ENCODE measurements around the gene PPP4R2.

PPP4R2 gene

DNA sequence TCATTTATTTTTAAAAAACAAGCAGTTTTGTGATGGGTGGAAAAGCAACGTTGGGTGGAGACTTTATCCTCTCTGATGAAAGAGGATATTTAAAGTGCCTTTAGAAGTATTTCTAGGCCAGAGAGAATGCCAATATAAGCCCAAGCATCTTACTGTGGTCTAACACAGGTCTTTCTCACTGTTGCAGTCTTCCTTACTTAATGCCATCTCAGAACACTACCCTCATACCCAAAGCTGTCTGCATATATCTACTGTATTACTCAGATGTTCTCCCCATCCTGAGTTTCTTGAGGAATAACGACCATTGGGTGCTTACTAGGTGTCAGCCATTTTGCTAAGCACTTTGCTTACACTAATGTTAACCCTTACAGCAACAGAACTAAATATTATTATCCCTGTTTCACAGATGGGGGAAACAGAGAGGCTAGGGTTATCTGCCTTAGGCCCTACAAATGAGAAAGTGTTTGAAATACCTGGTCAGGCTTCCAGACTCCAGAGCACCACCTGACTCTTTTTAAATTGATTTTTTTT lies 35.0 kb downstream of the PPP4R2 start:
- no peak overlapping the region for H3K4me3 ChIP-seq (ENCODE audit: low read depth, low read length)

GRCh38 chr3:73036694-73037591 lies 40.3 kb downstream of the PPP4R2 start:
- no peak for DNase-seq (ENCODE audit: low read depth, low spot score)
- POLR2A ChIA-PET, result no interaction called here
- TF ChIP-seq, protein P1, sequence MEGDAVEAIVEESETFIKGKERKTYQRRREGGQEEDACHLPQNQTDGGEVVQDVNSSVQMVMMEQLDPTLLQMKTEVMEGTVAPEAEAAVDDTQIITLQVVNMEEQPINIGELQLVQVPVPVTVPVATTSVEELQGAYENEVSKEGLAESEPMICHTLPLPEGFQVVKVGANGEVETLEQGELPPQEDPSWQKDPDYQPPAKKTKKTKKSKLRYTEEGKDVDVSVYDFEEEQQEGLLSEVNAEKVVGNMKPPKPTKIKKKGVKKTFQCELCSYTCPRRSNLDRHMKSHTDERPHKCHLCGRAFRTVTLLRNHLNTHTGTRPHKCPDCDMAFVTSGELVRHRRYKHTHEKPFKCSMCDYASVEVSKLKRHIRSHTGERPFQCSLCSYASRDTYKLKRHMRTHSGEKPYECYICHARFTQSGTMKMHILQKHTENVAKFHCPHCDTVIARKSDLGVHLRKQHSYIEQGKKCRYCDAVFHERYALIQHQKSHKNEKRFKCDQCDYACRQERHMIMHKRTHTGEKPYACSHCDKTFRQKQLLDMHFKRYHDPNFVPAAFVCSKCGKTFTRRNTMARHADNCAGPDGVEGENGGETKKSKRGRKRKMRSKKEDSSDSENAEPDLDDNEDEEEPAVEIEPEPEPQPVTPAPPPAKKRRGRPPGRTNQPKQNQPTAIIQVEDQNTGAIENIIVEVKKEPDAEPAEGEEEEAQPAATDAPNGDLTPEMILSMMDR (IDR thresholded peaks at IDR 0.05; ENCODE audit: insufficient read depth, low read length, missing control alignments), result no peak
- CTCF ChIA-PET, result interaction anchor here (1.3 to 2.4 kb wide), 2 partner anchors 9 to 19 kb away, joined by 3 to 8 read pairs; no protein-coding TSS in a partner anchor
- H3K4me3 ChIP-seq (ENCODE audit: low read depth, low read length), result no peak overlapping the region

More for the DNA sequence above, 35.0 kb downstream of the PPP4R2 start:
- DNase-seq (ENCODE audit: low read depth, low spot score), result no peak
- ChIA-PET POLR2A (no interaction called here), CTCF (interaction anchor here (2.1 kb wide), 1 partner anchor 25 kb away, joined by 8 read pairs; no protein-coding TSS in a partner anchor)
- TF ChIP-seq, protein P1 (IDR thresholded peaks at IDR 0.05; ENCODE audit: insufficient read depth, low read length, missing control alignments), result no peak

DNA sequence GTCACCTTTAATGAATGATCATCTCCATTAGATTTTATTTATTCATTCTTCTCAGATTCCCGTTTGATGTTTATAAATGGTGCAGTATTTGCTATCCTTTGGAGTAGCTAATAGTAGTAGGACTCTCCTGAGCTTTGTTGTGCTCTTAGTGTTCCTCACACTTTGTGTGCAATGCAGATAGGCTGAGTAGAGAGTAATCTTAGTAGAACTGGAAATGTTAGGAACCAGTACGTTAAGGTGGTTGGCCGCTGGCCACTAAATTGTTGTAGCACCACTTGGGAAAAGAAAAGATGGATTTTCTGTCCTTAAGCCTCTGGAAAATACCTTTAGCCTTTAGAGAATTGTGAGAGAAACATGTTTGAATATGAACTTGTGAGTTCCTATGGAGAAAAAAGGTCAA lies 44.9 kb downstream of the PPP4R2 start:
- ChIA-PET POLR2A (no interaction called here), CTCF (interaction anchor here (1.4 kb wide), 1 partner anchor 15 kb away, joined by 5 read pairs; no protein-coding TSS in a partner anchor)
- no peak overlapping the region for H3K4me3 ChIP-seq (ENCODE audit: low read depth, low read length)
- TF ChIP-seq, protein P1 (IDR thresholded peaks at IDR 0.05; ENCODE audit: insufficient read depth, low read length, missing control alignments), result no peak
- DNase-seq (ENCODE audit: low read depth, low spot score), result no peak

DNA sequence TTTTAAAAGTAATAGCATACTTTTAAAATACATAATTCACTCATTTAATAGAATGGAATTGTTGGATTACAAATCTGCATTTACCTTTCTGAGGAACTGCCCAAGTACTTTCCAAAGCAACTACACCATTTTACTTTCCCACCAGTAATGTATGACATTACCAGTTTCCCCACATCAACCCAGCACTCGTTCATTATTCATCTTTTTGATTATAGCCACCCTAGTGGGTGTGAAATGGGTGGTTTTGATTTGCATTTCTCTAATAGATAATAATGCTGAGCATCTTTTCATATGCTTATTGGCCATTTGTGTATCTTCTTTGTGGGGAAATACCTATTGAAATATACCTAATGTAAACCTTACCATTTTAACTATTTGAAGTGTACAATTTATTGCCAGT lies 46.8 kb downstream of the PPP4R2 start:
- TF ChIP-seq, protein P1 (IDR thresholded peaks at IDR 0.05; ENCODE audit: insufficient read depth, low read length, missing control alignments), result no peak
- no peak overlapping the region for H3K4me3 ChIP-seq (ENCODE audit: low read depth, low read length)
- DNase-seq (ENCODE audit: low read depth, low spot score), result no peak
- ChIA-PET POLR2A (no interaction called here), CTCF (interaction anchor here (0.9 kb wide), 1 partner anchor 14 kb away, joined by 3 read pairs; no protein-coding TSS in a partner anchor)

GRCh38 chr3:73045391-73045790 lies 48.8 kb downstream of the PPP4R2 start:
- POLR2A ChIA-PET, result no interaction called here
- TF ChIP-seq, protein P1 (IDR thresholded peaks at IDR 0.05; ENCODE audit: insufficient read depth, low read length, missing control alignments), result no peak
- CTCF ChIA-PET, result interaction anchor here (0.6 to 3.2 kb wide), 6 partner anchors 10 to 99 kb away, joined by 3 to 24 read pairs (median 3); no protein-coding TSS in a partner anchor
- DNase-seq (ENCODE audit: low read depth, low spot score), result no peak
- H3K4me3 ChIP-seq (ENCODE audit: low read depth, low read length), result no peak overlapping the region

DNA sequence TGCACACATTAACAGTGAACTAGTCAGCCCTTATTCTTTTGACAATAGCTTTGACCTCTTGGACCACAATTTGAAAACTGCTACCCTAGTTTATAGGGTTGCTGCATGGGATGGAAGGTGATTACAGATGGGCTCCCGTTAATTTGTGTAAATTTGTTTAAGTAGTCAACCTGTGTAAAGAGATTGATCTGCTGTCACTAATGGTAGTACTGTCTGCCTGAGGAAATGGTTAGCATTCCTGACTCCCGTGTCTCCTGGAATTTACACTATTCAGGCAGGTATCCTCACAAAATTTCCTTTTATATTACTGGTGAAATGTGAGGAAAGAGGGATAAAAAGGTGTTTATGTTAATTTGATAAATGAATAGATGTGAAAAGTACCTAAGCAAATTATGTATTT lies 49.6 kb downstream of the PPP4R2 start:
- POLR2A ChIA-PET, result no interaction called here
- no peak overlapping the region for H3K4me3 ChIP-seq (ENCODE audit: low read depth, low read length)
- CTCF ChIA-PET, result interaction anchor here (0.6 to 3.2 kb wide), 7 partner anchors 8 to 100 kb away, joined by 3 to 24 read pairs (median 3); no protein-coding TSS in a partner anchor
- TF ChIP-seq, protein P1 (IDR thresholded peaks at IDR 0.05; ENCODE audit: insufficient read depth, low read length, missing control alignments), result no peak
- DNase-seq (ENCODE audit: low read depth, low spot score), result no peak

Measured in AG04449 (cell line).